H1 (cell line): ENCODE data around the gene SP5. TPM values are rescaled to one million over a fixed set of nuclear protein-coding genes. Genes with fewer than 3 reads are reported as not detected.

ENCODE experiments used
- ASH2L ChIP-seq: fragments of 200-600, 300-600 bp; sonication (generic); IDR thresholded peaks from one replicate; pipeline ENCODE4 v1.7.1; 2017; ENCODE audit warnings: low read length
- CBX8 ChIP-seq: fragments of 300-800, 300-1000 bp; sonication (generic); IDR thresholded peaks from 2 replicates; pipeline ENCODE4 v1.7.1; 2016; ENCODE audit warnings: low read depth, low read length, borderline replicate concordance
- HDAC2 ChIP-seq, 2 experiments: fragments of 300-600 bp in 1 of 2; sonication (generic) in 1 of 2; IDR thresholded peaks; 2 replicates each; pipeline ENCODE4 v1.6.1; 2011 to 2012; ENCODE audit warnings: low read depth in 2 of 2, low read length in 2 of 2, mild to moderate bottlenecking in 2 of 2, moderate library complexity in 2 of 2, borderline replicate concordance in 1 of 2, inconsistent platforms in 1 of 2
- PHF8 ChIP-seq: fragments of 200-600 bp; sonication (generic); conservative IDR thresholded peaks from 2 replicates; pipeline ENCODE4 v1.7.1; 2012; ENCODE audit warnings: low read depth, mild to moderate bottlenecking, inconsistent platforms, low read length, moderate library complexity
- SAP30 ChIP-seq: fragments of 300-600 bp; sonication (generic); IDR thresholded peaks from 2 replicates; pipeline ENCODE4 v1.7.1; 2012; ENCODE audit warnings: low read length, moderate library complexity, mild to moderate bottlenecking, inconsistent platforms; ENCODE audit not compliant: insufficient read depth, insufficient replicate concordance
- TCF12 ChIP-seq: IDR thresholded peaks from 2 replicates; pipeline ENCODE4 v1.6.1; 2011; ENCODE audit warnings: low read depth, mild to moderate bottlenecking, low read length
- polyA plus RNA-seq, 7 experiments: library from polyadenylated mRNA; depleted of rRNA in 3 of 7; stranded (reverse) in 5 of 7; unstranded in 2 of 7; fragments of >200 nt in 5 of 7; fragments of 200-250 nt in 2 of 7; gene quantifications; 1 replicate in 5 of 7; 2 replicates in 1 of 7; 4 replicates in 1 of 7; pipeline versions ENCODE4 v1.2.1 to v1.2.3, GENCODE V29; 2011 to 2013; ENCODE audit warnings: missing spikeins in 2 of 7, mixed read lengths in 2 of 7
- total RNA-seq: library from RNA; stranded (reverse); fragmentation: NEBNext Ultra II Directional; extraction: Animal tissue kit (Norgen Biotek cat#: 25700); gene quantifications from 2 replicates; pipeline ENCODE4 v1.2.1, GENCODE V29; 2021
- TF ChIP-seq, protein P1 (sequence below): fragments of 300-600 bp; sonication (generic); IDR thresholded peaks from 2 replicates; pipeline ENCODE4 v1.7.1; 2012; ENCODE audit warnings: low read length, moderate library complexity, mild to moderate bottlenecking, inconsistent platforms; ENCODE audit not compliant: insufficient replicate concordance

SP5 gene
- total and polyA plus RNA-seq, 2 of the 8 experiments (the other 6 are each of a cell fraction or from before 2014, with no cell fraction given): 0.17 TPM; not detected in 1

DNA sequence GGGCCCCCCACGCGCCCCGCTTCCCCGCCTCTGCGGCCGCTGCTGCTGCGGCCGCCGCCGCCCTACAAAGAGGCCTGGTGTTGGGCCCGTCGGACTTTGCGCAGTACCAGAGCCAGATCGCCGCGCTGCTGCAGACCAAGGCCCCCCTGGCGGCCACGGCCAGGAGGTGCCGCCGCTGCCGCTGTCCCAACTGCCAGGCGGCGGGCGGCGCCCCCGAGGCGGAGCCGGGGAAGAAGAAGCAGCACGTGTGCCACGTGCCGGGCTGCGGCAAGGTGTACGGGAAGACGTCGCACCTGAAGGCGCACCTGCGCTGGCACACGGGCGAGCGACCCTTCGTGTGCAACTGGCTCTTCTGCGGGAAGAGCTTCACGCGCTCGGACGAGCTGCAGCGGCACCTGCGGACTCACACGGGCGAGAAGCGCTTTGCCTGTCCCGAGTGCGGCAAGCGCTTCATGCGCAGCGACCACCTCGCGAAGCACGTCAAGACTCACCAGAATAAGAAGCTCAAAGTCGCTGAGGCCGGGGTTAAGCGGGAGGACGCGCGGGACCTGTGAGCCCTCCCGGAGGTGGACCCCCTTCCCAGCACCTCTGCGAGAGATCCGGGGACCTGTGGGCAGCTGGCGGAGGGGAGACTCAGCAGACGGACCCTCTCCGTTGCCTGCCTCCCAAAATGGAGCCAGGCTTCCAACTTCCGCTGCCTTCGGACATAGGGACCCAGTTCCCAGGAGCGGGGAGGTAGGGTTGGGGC lies 1.9 kb downstream of the SP5 start (continued):
- TF ChIP-seq, protein P1, sequence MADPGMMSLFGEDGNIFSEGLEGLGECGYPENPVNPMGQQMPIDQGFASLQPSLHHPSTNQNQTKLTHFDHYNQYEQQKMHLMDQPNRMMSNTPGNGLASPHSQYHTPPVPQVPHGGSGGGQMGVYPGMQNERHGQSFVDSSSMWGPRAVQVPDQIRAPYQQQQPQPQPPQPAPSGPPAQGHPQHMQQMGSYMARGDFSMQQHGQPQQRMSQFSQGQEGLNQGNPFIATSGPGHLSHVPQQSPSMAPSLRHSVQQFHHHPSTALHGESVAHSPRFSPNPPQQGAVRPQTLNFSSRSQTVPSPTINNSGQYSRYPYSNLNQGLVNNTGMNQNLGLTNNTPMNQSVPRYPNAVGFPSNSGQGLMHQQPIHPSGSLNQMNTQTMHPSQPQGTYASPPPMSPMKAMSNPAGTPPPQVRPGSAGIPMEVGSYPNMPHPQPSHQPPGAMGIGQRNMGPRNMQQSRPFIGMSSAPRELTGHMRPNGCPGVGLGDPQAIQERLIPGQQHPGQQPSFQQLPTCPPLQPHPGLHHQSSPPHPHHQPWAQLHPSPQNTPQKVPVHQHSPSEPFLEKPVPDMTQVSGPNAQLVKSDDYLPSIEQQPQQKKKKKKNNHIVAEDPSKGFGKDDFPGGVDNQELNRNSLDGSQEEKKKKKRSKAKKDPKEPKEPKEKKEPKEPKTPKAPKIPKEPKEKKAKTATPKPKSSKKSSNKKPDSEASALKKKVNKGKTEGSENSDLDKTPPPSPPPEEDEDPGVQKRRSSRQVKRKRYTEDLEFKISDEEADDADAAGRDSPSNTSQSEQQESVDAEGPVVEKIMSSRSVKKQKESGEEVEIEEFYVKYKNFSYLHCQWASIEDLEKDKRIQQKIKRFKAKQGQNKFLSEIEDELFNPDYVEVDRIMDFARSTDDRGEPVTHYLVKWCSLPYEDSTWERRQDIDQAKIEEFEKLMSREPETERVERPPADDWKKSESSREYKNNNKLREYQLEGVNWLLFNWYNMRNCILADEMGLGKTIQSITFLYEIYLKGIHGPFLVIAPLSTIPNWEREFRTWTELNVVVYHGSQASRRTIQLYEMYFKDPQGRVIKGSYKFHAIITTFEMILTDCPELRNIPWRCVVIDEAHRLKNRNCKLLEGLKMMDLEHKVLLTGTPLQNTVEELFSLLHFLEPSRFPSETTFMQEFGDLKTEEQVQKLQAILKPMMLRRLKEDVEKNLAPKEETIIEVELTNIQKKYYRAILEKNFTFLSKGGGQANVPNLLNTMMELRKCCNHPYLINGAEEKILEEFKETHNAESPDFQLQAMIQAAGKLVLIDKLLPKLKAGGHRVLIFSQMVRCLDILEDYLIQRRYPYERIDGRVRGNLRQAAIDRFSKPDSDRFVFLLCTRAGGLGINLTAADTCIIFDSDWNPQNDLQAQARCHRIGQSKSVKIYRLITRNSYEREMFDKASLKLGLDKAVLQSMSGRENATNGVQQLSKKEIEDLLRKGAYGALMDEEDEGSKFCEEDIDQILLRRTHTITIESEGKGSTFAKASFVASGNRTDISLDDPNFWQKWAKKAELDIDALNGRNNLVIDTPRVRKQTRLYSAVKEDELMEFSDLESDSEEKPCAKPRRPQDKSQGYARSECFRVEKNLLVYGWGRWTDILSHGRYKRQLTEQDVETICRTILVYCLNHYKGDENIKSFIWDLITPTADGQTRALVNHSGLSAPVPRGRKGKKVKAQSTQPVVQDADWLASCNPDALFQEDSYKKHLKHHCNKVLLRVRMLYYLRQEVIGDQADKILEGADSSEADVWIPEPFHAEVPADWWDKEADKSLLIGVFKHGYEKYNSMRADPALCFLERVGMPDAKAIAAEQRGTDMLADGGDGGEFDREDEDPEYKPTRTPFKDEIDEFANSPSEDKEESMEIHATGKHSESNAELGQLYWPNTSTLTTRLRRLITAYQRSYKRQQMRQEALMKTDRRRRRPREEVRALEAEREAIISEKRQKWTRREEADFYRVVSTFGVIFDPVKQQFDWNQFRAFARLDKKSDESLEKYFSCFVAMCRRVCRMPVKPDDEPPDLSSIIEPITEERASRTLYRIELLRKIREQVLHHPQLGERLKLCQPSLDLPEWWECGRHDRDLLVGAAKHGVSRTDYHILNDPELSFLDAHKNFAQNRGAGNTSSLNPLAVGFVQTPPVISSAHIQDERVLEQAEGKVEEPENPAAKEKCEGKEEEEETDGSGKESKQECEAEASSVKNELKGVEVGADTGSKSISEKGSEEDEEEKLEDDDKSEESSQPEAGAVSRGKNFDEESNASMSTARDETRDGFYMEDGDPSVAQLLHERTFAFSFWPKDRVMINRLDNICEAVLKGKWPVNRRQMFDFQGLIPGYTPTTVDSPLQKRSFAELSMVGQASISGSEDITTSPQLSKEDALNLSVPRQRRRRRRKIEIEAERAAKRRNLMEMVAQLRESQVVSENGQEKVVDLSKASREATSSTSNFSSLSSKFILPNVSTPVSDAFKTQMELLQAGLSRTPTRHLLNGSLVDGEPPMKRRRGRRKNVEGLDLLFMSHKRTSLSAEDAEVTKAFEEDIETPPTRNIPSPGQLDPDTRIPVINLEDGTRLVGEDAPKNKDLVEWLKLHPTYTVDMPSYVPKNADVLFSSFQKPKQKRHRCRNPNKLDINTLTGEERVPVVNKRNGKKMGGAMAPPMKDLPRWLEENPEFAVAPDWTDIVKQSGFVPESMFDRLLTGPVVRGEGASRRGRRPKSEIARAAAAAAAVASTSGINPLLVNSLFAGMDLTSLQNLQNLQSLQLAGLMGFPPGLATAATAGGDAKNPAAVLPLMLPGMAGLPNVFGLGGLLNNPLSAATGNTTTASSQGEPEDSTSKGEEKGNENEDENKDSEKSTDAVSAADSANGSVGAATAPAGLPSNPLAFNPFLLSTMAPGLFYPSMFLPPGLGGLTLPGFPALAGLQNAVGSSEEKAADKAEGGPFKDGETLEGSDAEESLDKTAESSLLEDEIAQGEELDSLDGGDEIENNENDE: no peak
- peak; percentile 20 for TF ChIP-seq ASH2L
- peak; percentile 90; the same call in 1 of the 2 replicates for TF ChIP-seq TCF12
- no peak for TF ChIP-seq SAP30
- TF ChIP-seq CBX8: no peak
- TF ChIP-seq PHF8: no peak
- TF ChIP-seq HDAC2 (IDR thresholded peaks at IDR 0.05; ENCODE audit: borderline replicate concordance in 1 of 2, low read depth in 2 of 2, low read length in 2 of 2): peak in 1 of 2 experiments; percentile 53; a peak in 1 of 4 replicates
